Right lobe of liver (tissue), 6 donors: Measurements from ENCODE around the gene PIK3CD. TPM values are rescaled to one million over a fixed set of nuclear protein-coding genes. Genes with fewer than 3 reads are reported as not detected.
A peak's percentile ranks its signal among the peaks of the same experiment; 100 is the strongest.

Source experiments
- ATAC-seq, 4 donors: fragments of 200-7000 bp; cut with Tn5 transposase; one replicate each; pipeline ENCODE4 v1.9.1; 2020; ENCODE audit warnings: mild to moderate bottlenecking in 4 of 4, moderate library complexity in 4 of 4
- DNase-seq, 3 donors: peaks; one replicate each; pipeline ENCODE4 v3.0.0-alpha.2; 2020
- H3K27ac ChIP-seq, 3 donors: fragments of 200-600 bp; one replicate each; pipeline ENCODE4 v1.8.0; 2022
- H3K27me3 ChIP-seq, 2 donors: fragments of 200-600 bp; one replicate each; pipeline ENCODE4 v1.8.0; 2022
- H3K36me3 ChIP-seq, 4 donors: fragments of 200-600 bp; sonication (generic) in 1 of 4; one replicate each; pipeline versions ENCODE4 v1.5.1 to v1.8.0; 2017 to 2022; ENCODE audit warnings: control low read depth in 1 of 4
- H3K4me1 ChIP-seq, 4 donors: fragments of 200-600 bp; sonication (generic) in 1 of 4; one replicate each; pipeline versions ENCODE4 v1.5.1 to v1.8.0; 2017 to 2022; ENCODE audit warnings: control low read depth in 1 of 4
- H3K4me3 ChIP-seq, 3 donors: fragments of 200-600 bp; one replicate each; pipeline ENCODE4 v1.8.0; 2022
- H3K9me3 ChIP-seq, 4 donors: fragments of 200-600 bp; sonication (generic) in 1 of 4; one replicate each; pipeline versions ENCODE4 v1.5.1 to v1.8.0; 2017 to 2022; ENCODE audit warnings: control low read depth in 1 of 4
- CTCF ChIP-seq, 4 donors: fragments of 200-600 bp in 3 of 4; fragments of 450-650 bp in 1 of 4; IDR thresholded peaks; one replicate each; pipeline versions ENCODE4 v1.5.1 to v1.8.0; 2016 to 2022; ENCODE audit warnings: antibody characterized with exemption in 4 of 4, mild to moderate bottlenecking in 2 of 4
- POLR2A ChIP-seq: fragments of 450-650 bp; IDR thresholded peaks from one replicate; pipeline ENCODE4 v1.6.1; 2017; ENCODE audit warnings: antibody characterized with exemption, mild to moderate bottlenecking
- WGBS: methylation state at CpG from one replicate; pipeline ENCODE4 v1.1.6; 2018; ENCODE audit warnings: low coverage, low lambda C conversion rate; ENCODE audit not compliant: insufficient coverage; ENCODE audit errors: missing lambda C conversion rate; 5-methylcytosine and 5-hydroxymethylcytosine counted together
- intact Hi-C, 2 donors: fragments of 100-400 bp; cut with DNase I; formaldehyde crosslinking; loops; one replicate each; pipeline versions ENCODE4 v1.11.2 to v1.14.1; 2022
- total RNA-seq, 6 experiments: library from RNA; depleted of rRNA in 2 of 6; stranded (reverse); fragments of >200 nt in 2 of 6; fragmentation: NEBNext Ultra II Directional in 3 of 6; extraction: Animal tissue kit (Norgen Biotek cat#: 25700) in 3 of 6; gene quantifications; one replicate each; pipeline versions ENCODE4 v1.1.0 to v1.2.4, GENCODE V29; 2016 to 2023
- donor health status: DM: no; HTN: yes; CAD: no.
- donor health status: DM: no; HTN: no; CAD: no.
- donor health status: DM: no; HTN: no; CAD: no.
- donor health status: DM: no; HTN: yes; CAD: no.
- donor health status: DM: no; HTN: yes; CAD: no.

The PIK3CD gene
- total RNA-seq, 6 experiments from 2014 or later: 1.4 to 5.8 (median 2.6) TPM

GRCh38 chr1:9643351-9644256, 7.9 kb upstream of the PIK3CD start:
- Histone ChIP-seq H3K27me3 (no peaks in the 10 kb centered on the region), H3K4me3 (no peak overlapping the region), H3K4me1 (no peaks in the 10 kb centered on the region), H3K9me3 (no peaks in the 10 kb centered on the region), H3K27ac (no peak overlapping the region), H3K36me3 (no peaks in the 10 kb centered on the region)
- no peak for TF ChIP-seq CTCF (IDR thresholded peaks at IDR 0.05)
- no peak for TF ChIP-seq POLR2A
- intact Hi-C loops: no loop called here
- ATAC-seq: peak; percentile 30 to 60 (median 34)
- no peak for DNase-seq
- 31% methylated on average over 6 of the region's 8 CpGs for WGBS

GRCh38 chr1:9646037-9646436, 5.5 kb upstream of the PIK3CD start:
- no peak overlapping the region for H3K27ac ChIP-seq
- no peaks in the 10 kb centered on the region for H3K36me3 ChIP-seq
- ATAC-seq: no peak
- H3K4me3 ChIP-seq: no peak overlapping the region
- TF ChIP-seq CTCF (IDR thresholded peaks at IDR 0.05): no peak
- TF ChIP-seq POLR2A: no peak
- WGBS: 92% methylated on average over 12 of the region's 13 CpGs
- no peaks in the 10 kb centered on the region for H3K9me3 ChIP-seq
- no peaks in the 10 kb centered on the region for H3K27me3 ChIP-seq
- H3K4me1 ChIP-seq: no peaks in the 10 kb centered on the region
- DNase-seq: no peak
- intact Hi-C loops: no loop called here

- ATAC-seq (no peak), DNase-seq (no peak)
- intact Hi-C loops: no loop called here
- WGBS: 59% methylated on average over 5 of the region's 10 CpGs
- no peaks in the 10 kb centered on the region for H3K36me3 ChIP-seq
- peaks cover 0 to 15% of the 10 kb centered on the region in 2 donors for H3K27me3 ChIP-seq
- H3K9me3 ChIP-seq: no peaks in the 10 kb centered on the region
- no peak overlapping the region for H3K4me3 ChIP-seq
- TF ChIP-seq CTCF (IDR thresholded peaks at IDR 0.05) (no peak), POLR2A (no peak)
- no peak overlapping the region for H3K27ac ChIP-seq
- peaks cover 0 to 11% (median 0%) of the 10 kb centered on the region in 4 donors for H3K4me1 ChIP-seq
These were observed 3.4 kb upstream of the PIK3CD start for GRCh38 chr1:9648171-9648570.

GRCh38 chr1:9649769-9650168, 1.8 kb upstream of the PIK3CD start:
- ATAC-seq (no peak), DNase-seq (no peak)
- Histone ChIP-seq H3K4me1 (peaks cover 0 to 11% (median 0%) of the 10 kb centered on the region in 4 donors), H3K27me3 (peaks cover 0 to 15% of the 10 kb centered on the region in 2 donors), H3K9me3 (no peaks in the 10 kb centered on the region), H3K27ac (no peak overlapping the region), H3K36me3 (no peaks in the 10 kb centered on the region), H3K4me3 (no peak overlapping the region)
- WGBS: 71% methylated on average over 2 of the region's 3 CpGs
- intact Hi-C loops: no loop called here
- TF ChIP-seq CTCF (IDR thresholded peaks at IDR 0.05) (no peak), POLR2A (no peak)
